ENCODE data around the gene MUC12.

- TF ChIP-seq CTCF (IDR thresholded peaks at IDR 0.05; ENCODE audit: borderline replicate concordance, extremely low read depth, low read length, poor library complexity, severe bottlenecking) (no peak), EZH2 (IDR thresholded peaks at IDR 0.05; ENCODE audit: borderline replicate concordance, low read depth, low read length, severe bottlenecking) (no peak)
Observed at GRCh38 chr7:101018271-101019167, 49.2 kb downstream of the MUC12 start.
